Caki2 (cell line): Measurements from ENCODE around the gene SEMA5A. TPM values are rescaled to one million over a fixed set of nuclear protein-coding genes. Genes with fewer than 3 reads are reported as not detected.

Source experiments
- DNase-seq: peaks from one replicate; pipeline ENCODE4 v3.0.0-alpha.2; 2015; ENCODE audit warnings: low read depth
- in situ Hi-C: cut with HindIII; loops from 2 replicates; pipeline ENCODE4 v1.10.0; 2016; ENCODE audit warnings: low sequenced_read_pairs, low pct_unique_long_range_greater_than_20kb, mixed read lengths
- total RNA-seq: library from RNA; depleted of rRNA; stranded (reverse); fragments of >200 nt; shearing (Covaris generic); gene quantifications from 2 replicates; pipeline ENCODE4 v1.2.3, GENCODE V29; 2014; ENCODE audit warnings: low replicate concordance

Gene SEMA5A
- total RNA-seq, 1 experiment from 2014 or later = 0.57 TPM

DNA sequence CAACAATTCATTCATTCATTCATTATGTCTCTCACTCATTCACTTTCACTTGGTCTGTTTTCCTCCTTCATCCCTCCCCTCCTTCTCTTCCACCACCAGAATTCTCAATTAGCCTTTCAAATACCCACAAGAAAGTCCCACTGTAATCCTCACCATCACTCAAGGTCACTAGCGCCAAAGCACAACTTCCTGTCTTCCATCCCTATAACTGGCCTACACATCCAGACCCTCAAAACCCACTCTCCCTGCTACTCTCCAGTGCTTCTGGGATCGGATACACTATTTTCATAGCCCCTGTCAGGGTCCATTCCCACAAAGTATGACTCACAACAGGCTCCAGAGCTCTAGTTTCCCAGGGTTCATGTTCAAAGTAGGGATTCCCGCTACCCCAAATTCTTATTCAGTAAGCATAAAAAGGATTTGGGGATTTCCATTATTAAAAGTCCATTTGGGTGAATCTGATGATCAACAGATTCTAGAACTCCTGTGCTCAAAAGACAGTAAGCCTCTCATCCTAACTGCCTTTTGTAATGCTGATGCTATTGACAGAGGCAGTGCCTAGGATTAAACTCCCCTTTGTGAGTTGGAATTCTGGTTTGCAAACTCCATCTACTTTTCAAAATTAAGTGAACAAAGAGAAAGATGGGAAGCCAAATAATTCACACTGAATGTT is 250.9 kb downstream of the SEMA5A start:
- DNase-seq = no peak
- in situ Hi-C loops = no loop called here

- DNase-seq = no peak
- in situ Hi-C loops = no loop called here
Observed at GRCh38 chr5:9288234-9288633, 257.6 kb downstream of the SEMA5A start.

- in situ Hi-C loops = no loop called here
- no peak for DNase-seq
Observed at GRCh38 chr5:9284781-9285307, 261.0 kb downstream of the SEMA5A start.

GRCh38 chr5:9284272-9284671 is 261.6 kb downstream of the SEMA5A start:
- in situ Hi-C loops = no loop called here

GRCh38 chr5:9283473-9283872 is 262.4 kb downstream of the SEMA5A start:
- DNase-seq = no peak
- in situ Hi-C loops = no loop called here

More at GRCh38 chr5:9284272-9284671, 261.6 kb downstream of the SEMA5A start:
- DNase-seq = no peak

- in situ Hi-C loops = no loop called here
Observed at GRCh38 chr5:9283021-9283420, 262.9 kb downstream of the SEMA5A start.

DNA sequence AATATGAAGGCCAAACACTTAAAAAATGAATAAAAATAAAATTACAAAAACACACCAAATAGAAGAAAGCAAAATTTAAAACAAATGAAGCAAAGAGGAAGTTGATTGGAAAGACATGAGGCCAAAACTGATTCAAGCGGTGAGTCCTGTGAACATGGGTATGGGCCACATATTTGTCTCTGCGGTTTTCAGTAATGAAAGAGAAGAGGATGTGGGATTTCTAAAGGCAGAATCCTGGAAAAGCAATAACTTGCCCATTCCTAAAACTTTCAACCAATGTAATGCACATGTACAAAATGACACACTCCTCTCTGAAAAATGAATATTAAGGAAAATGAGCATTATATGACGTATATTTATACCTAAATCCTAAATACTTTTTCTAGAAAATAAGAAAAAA is 263.7 kb downstream of the SEMA5A start:
- no peak for DNase-seq
- in situ Hi-C loops = no loop called here

More at GRCh38 chr5:9283021-9283420, 262.9 kb downstream of the SEMA5A start:
- no peak for DNase-seq

GRCh38 chr5:9279774-9280173 is 266.1 kb downstream of the SEMA5A start:
- DNase-seq = no peak
- in situ Hi-C loops = no loop called here

DNA sequence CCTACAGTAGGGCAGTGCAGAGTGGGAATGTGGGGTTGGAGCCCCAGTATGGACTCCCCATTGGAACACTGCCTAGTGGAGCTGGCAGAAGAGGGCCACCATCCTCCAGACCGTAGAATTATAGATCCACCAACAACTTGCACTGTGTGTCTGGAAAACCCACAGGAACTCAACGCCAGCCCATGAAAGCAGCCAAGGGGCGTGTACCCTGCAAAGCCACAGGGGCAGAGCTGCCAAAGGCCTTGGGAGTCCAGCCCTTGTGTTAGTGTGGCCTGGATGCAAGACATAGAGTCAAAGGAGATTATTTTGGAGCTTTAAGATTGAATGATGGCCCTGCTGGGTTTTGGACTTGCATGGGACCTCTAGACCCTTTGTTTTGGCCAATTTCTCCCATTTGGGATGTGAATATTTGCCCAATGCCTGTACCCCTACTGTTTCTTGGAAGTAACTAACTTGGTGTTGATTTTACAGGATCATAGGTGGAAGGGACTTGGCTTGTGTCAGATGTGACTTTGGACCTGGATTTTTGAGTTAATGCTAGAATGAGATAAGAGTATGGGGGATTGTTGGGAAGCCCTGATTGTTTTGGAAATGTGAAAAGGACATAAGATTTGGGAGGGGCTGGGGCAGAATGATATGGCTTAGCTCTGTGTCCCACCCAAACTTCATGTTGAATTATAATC is 266.8 kb downstream of the SEMA5A start:
- DNase-seq = no peak
- in situ Hi-C loops = no loop called here

DNA sequence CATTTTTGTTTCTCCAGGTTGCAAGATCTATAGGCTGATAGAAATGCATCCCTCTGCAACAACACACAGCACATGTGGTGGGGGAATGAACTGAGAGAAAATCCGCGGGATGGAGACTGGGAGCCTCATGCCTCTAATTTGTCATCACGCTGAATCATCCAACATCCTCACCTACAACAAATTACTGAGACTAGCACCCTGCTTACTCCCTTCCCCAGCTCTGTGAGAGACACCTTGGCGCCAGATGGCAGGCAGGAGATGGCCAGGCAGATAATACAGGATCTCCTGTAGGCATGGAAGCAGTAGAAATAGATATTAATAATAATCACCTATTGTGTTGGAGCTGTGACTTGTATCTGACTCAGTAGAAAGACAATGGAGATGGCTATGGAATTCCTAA is 276.9 kb downstream of the SEMA5A start:
- DNase-seq = no peak
- in situ Hi-C loops = no loop called here

GRCh38 chr5:9268226-9268625 is 277.6 kb downstream of the SEMA5A start:
- in situ Hi-C loops = no loop called here
- no peak for DNase-seq

- DNase-seq = no peak
- in situ Hi-C loops = no loop called here
Observed at GRCh38 chr5:9265441-9266287, 280.2 kb downstream of the SEMA5A start.

DNA sequence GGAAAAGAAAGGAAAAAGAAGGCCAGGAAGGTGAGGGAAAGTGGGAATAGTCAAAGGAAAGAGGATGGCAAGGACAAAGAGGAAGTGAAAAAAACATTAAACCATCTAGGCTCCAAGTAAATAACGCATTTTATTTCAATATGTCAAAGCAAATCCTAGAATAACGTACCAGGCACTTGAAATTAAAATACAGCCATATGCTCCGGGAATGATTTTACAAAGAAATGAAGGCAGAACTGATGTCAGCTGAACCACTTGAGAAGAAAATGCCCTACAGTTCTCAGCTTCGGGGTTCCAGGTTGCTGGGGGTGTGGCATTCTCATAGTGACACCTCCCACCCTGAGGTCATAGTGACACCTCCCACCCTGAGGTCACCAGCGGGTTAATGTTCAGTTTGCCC is 281.6 kb downstream of the SEMA5A start:
- in situ Hi-C loops = no loop called here
- no peak for DNase-seq

DNA sequence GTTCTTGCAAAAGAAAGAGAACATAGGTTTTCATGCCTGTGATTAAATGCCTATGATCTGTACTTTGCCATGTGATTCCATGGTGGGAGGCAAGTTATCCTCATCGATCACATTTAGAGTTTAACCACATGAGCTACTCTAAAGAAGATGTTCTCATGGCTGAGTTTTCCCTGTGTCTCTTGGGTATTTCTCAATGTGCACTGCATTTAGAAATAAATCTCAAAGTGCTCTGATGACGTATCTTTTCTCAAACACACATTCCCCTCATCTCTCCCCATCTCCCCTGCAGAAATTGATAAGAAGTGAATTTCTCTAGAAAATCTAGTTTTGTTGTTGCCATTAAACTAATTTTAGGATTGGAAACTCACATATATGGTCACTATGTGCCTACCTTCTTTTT is 282.2 kb downstream of the SEMA5A start:
- no peak for DNase-seq
- in situ Hi-C loops = no loop called here

DNA sequence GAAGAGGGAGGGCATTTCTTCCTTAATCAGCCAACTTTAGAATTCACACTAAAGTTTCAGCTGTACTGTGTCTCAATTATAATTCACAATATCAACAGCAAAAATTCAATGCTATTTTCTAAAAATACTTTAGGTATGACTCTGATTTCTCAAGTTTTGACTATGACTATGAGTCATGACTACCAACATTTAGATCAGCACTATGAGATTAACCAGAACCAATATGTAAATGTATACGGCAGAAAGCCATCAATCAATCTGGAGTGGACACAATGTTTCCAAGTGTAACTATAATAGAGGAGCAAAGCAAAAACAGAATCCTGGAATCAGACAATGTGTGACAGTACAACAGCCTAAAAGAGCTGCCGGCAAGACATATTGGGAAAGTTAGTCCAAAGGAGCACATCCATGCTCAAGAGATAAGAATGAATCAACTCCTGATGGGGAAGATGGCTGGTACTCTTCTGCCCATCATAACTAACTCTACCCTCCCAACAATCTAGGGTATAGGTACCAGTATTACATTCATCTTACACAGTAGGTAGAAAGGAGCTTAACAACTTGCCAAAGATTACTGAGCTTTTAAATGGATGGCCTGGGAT is 294.4 kb downstream of the SEMA5A start:
- in situ Hi-C loops = no loop called here
- no peak for DNase-seq

DNA sequence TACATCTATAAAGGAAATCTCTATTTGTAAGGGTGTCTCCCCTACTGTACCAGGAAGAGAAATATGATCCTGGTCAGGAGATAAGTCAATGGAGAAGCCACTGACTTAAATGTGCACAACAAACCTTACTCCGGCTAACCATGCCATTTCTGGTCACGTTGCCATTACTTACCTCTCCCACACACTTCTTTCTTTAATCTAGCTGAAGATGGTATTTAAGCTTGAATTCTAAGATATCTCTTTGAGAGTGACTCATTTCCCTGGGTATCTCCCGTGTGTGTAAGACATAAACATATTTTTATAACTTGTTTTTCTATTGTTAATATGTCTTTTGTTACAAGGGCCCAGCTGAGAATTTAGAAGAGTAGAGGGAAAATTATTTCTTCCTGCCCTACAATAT is 296.6 kb downstream of the SEMA5A start:
- in situ Hi-C loops = no loop called here
- no peak for DNase-seq

- peak; percentile 1 for DNase-seq
- in situ Hi-C loops = no loop called here
Observed at GRCh38 chr5:9245071-9245470, 300.8 kb downstream of the SEMA5A start.

DNA sequence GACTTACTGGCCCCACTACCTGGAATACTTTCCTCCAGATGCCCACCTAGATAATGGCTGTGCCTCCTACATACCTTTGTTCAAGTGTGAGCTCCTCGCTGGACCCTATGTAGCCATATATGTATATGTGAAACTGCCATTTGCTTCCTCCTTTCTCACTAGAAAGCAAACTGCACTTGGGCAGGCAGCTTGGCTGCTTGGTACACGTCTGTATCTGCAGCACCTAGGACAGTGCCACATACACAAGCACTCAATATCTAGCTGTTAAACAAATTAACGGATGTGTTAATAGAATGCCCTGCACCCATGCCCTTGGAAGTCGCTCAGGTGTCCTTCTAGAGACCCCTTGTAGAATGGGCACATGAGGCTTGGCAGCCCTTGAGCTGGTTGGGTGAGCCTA is 301.5 kb downstream of the SEMA5A start:
- DNase-seq = no peak
- in situ Hi-C loops = no loop called here
